ENCODE results near the gene EHF.
"Not testable (repeated sequence)": the region's sequence is repeated elsewhere in the genome, so short reads cannot be mapped to it uniquely, and the experiment has no call there.

EHF gene

GRCh38 chr11:34620820-34621792, at the start of gene EHF:
Gene EHF (plus strand): TSS chr11:34621093. CDS start chr11:34642631, 21,538 bp downstream.
- DNase-seq (ENCODE audit: low read depth in 2 of 2): no peak

GRCh38 chr11:34573537-34573936, 47.4 kb upstream of the EHF start:
- DNase-seq (ENCODE audit: low read depth in 2 of 2): no peak

DNA sequence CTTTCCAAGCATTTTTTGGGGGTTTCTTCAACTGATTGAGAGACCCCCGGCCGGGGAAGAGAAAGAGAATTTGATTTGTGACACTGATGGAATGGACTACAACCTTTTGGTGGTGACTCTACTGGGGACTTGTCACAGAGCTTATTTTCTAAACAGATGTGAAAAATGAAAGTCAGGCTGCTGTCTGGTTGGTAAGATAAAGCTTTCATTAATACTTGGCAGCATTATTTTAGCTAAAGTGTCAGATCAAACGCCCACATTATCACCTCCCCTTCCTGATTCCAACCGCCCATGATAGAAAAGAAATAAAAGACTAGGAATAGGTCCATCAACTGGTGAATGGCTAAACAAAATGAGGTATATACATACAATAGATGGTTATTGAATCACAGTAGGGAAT, 45.6 kb upstream of the EHF start:
- no peak for DNase-seq (ENCODE audit: low read depth in 2 of 2)

GRCh38 chr11:34575671-34576070, 45.2 kb upstream of the EHF start:
- no peak for DNase-seq (ENCODE audit: low read depth in 2 of 2)

DNA sequence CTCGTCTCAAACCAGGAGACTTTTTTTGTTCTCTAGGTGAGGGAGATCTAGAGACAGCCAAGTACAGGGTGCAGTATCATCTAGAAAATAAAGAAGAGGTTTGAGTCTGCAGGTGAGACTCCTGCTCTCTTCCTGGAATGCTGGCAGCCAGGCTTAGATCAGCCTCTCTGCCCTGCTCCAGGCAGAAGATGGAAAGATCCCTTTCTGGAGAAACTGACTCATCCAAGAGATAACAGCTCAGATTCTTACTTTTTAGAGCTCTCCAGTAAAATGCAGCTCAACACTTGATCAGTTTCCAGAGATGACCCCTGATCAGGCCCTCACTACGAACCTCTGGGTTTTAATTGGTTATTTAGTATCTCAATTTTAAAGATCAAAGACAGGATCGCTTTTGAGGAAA, 44.6 kb upstream of the EHF start:
- no peak for DNase-seq (ENCODE audit: low read depth in 2 of 2)

GRCh38 chr11:34583818-34584217, 37.1 kb upstream of the EHF start:
- no peak for DNase-seq (ENCODE audit: low read depth in 2 of 2)

GRCh38 chr11:34585304-34585734, 35.6 kb upstream of the EHF start:
- DNase-seq (ENCODE audit: low read depth in 2 of 2): no peak

DNA sequence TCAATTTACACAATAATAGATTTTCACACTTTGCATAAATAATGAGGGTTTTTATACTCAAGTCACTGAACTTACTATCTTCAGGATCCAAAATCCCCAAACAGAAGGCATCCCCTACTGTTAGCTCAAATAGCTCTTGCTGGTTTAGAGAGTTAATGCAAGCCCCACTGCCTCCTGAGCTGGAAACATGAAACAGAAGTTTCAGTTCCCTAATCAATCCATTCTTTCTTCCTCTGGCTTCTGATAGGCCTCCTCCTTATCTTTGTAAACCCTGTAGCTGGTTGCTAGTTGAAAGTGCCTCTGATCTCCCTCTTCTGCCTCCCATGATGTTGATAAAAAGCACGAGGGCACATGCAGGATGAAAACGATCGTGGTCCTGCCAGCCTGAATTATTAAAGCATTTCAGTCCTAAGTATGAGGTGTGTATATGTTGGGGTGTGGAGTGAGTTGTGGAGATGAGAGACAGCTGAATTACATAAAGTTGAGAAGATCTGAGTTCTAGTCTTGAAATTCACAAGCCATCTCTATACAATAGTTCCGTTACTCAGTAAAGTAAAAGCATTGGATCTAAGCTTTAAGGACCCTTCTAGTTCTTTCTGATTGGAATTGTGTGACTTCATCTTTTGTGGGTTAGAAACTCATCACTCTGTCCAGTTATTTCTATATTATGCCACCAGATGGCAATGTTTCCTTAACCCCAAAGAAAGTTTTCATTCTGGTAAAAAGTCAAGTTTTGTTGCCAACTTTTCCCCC, 35.0 kb upstream of the EHF start:
- DNase-seq (ENCODE audit: low read depth in 2 of 2): no peak

DNA sequence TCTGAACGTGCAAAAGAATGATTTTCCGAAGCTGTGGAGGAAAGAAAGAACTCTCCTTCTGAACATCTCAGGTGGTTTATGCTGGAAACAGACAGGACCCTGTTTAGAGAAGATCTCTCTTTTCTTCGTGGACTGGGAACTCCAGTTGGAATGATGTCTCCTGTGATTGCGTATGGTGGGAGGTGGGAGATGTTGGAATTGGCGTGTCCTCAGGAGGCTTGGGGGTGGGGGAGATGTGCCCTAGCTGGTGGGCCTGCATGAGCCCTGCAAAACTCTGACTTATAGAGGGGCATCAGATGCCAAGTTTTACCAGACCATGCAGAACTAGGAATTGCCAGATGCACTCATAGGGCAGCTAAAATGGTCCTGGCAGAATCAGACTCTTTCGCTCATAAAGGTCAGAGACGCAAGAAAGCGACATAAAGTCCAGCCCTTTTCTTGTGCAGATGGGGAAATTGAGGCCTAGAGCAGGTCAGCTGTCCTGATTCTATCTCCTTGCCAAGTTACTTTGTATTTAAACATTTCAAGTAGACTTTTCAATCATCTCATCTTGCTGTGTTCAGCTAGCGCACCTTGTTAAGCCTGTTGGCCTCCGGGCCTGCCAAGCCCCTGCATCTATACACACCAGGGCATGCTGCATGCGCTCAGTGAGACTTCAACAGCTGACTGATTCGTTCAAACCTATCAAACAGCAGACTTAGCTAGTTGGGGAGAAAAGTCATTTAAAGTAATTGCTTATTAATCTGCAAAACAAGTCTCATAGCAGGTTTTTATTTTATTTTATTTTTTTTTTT, 34.2 kb upstream of the EHF start:
- DNase-seq (ENCODE audit: low read depth in 2 of 2): no peak

DNA sequence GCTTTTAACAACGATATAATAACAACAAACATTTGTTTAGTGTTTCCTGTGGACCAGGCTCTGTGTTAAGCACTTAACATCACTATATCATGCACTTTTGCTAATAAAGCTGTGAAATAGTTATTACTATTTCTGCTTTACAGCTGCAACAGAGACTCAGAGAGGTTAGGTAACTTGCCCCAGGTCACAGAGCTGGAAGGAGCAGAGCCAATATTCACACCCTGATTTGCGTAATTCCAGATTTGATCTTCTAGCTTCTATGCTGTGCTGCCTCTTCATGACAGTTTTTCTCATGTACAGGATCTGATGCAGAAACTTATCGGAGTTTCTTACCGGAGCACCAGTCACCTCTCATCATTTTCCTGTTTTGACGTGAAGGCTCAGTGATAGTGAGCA, 33.6 kb upstream of the EHF start:
- no peak for DNase-seq (ENCODE audit: low read depth in 2 of 2)

DNA sequence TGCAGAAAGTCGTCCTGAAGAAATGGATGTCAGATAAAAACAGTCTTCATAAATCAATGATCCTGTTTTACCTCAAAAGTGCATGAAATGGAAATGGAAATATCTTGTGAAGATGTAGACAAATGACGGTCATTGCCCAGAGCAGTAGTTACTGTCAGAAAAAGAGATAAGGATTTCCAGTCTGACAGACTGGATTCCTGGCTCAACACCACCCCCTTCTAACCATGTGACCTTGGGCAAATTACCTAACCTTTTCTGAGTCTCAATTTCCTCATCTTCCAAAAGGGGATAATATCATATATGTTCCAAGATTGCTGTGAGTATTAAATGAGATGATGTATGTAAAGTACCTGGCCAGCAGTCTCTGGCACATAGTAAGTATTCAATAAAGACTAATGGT, 32.9 kb upstream of the EHF start:
- no peak for DNase-seq (ENCODE audit: low read depth in 2 of 2)

DNA sequence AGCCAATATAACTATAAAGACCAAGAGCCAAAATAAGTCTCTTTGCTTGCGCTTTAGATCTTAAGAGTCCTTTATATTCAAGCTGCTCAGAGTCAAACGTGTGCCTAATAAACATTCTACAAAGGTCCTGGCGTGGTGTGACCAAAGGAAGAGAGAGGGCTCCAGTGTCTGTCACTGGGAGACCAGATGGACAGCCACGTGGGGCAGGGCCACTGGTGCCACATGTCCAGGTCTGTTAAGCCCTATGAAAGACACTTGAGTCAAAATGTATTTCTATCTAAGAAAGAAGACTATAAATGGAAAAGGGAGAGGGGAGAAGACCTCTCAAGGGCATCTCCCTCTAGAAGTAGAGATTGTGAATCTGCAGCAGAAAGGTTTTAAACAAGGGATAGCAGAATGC, 32.2 kb upstream of the EHF start:
- no peak for DNase-seq (ENCODE audit: low read depth in 2 of 2)

DNA sequence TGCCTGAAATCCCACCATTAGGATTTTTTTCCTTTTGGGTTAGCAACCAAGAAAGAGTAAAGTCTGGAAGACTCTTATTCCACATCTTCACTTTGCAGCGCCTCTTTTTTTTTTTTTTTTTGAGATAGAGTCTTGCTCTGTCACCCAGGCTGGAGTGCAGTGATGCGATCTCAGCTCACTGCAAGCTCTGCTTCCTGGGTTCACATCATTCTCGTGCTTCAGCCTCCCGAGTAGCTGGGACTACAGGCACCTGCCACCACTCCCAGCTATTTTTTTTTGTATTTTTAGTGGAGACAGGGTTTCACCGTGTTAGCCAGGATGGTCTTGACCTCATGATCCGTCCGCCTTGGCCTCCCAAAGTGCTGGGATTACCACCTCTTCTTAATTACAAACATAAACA, 31.7 kb upstream of the EHF start:
- DNase-seq (ENCODE audit: low read depth in 2 of 2): not testable (repeated sequence)

DNA sequence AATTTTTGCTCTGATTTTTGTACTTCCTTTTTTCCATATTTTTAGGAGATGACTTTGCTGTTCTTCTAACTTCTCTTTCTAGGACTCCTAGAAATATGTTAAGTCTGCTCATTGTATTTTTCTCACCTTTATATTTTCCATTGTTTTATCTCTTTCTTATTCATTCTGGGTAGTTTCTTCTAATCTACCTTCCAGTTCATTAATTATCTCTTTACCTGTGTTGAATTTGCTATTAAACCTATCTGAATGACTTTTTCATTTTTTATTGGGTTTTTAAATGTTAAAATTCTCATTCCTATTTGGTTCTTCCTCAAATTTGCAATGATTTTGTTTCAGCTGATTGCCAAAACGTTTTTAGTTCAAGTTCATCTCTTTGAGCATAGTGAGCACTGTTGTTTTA, 27.8 kb upstream of the EHF start:
- DNase-seq (ENCODE audit: low read depth in 2 of 2): no peak

DNA sequence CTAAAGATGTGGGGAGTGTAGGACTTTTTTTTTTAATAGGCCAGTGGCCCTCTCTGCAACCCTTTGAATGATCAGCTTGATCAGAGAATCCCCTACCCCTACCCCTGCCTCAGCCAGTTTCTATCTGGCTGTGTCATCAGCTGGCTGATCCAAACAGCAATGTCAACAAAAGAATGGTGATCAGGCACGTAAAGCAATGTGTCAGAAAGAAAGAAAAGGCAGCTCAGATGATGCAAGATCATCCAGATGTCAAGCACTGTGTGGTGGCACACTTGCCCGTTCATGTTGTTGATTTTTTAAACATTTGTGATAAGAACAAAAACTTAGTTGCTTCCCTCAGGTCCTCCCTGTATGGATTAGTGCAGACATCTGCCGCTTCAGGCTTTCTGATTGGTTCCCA, 26.3 kb upstream of the EHF start:
- DNase-seq (ENCODE audit: low read depth in 2 of 2): no peak

DNA sequence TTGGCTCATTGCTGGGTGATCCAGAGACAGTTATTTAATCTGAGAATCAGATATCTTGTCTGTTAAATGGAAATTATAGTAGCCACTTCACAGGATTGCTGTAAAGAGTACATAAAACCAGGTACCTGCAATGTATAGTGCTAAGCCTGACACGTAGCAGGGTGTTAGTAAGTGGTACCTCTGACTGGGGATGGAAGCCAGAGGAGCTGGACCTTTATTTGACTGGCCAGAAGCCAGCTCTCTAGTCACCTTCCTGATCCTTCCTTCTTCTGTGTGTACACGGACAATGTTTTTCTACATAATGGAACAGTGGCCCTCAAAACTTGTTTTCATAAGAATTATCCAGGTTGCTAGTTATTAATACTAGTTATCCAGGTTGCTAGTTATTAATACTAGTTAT, 25.5 kb upstream of the EHF start:
- DNase-seq (ENCODE audit: low read depth in 2 of 2): no peak

DNA sequence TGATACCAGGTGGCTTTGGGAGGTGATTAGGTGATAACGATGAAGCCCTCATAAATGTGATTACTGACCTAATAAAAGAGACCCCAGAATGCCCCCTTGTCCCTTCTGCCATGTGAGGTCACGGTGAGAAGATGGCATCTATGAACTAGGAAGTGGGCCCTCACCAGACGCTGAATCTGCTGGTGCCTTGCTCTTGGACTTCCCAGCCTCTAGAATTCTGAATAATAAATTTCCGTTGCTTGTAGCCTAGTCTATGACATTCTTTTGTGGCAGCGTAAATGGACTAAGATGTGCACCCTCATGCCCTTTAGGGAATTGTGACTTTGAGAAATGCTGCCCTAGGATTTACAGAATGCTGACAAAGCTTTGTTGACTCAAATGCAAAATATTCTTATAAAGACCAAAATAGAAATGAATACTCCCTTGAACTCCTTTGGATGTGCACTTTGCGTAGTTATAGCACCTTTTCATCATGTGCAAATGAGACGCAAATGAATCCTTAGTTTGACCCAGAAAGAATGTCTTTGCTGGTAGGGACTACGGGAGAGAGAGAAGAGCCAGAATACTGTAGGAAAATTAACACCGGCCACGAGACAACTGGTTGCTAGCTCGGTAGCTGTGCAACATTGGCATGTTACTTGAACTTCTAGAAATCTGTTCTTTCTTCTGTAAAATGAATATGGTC, 24.8 kb upstream of the EHF start:
- DNase-seq (ENCODE audit: low read depth in 2 of 2): no peak

GRCh38 chr11:34599406-34599945, 21.4 kb upstream of the EHF start:
- DNase-seq (ENCODE audit: low read depth in 2 of 2): no peak

DNA sequence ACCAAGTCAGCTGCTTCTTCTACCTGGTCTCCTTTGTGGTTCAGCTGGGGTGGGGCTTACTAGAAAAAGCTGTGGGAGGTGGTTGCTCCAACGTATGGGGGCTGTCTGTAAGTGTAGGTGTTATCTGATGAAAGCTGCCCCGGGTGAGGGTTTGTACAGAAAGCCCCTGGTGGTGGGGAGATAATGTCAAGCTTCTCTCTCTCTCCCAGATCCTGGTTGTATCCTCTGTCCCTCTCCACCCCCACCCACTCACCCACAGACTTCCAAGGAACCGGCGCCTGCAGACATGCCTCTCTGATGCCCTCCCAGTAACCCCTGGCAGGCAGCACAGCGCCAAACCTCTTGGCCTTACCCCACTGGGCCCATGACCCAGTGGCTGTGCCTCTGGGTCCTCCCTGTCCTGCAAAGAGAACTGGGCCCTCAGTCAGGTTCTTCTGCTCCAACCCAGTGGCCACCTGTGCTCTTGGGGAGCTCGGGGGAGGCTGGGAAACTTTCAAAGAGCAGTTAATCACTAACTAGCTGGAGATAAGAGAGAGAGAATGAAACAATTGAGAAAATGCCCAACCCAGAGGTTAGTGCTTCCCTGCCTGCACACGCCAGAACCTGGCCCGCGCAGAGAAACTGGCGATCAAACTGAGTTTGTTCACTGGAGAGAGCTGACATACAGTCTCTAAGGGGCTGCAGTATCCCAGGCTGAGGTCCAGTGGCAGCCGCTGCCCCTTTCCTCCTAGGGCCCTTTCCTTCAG, 20.4 kb upstream of the EHF start:
- no peak for DNase-seq (ENCODE audit: low read depth in 2 of 2)

DNA sequence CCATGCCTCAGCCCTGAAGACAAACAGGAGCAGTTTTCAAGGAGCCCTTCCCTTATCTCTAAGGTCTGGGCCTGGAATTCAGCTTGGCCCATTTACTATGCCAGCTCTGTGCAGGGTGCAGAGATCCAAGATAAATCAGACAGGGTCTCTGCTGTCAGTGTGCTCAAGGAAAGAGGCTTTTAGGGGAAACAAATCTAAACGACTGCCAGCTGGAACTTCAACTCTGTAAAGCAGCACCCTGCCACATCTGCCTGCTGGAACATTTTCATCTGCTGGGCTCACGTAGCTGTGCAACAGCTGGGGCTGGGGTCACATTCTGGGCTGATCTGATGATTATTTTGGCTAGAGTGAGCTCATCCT, 19.8 kb upstream of the EHF start:
- no peak for DNase-seq (ENCODE audit: low read depth in 2 of 2)

DNA sequence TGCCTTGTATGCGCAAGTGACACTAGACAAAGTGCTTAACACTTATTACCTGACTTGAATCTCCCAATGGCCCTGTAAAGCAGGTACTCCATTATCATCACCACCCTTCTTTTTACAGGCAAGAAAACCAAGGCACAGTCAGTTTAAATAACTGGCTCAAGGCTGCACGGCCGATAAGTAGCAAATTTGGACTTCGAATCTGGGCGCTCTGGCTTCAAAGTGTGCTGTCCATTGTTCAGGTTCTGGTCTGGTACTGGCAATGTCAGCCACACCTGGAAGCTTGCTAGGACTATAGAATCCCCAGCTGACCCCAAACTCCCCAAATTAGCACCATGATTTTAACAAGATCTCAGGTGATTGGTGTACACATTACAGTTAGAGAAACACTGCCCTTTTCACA, 19.3 kb upstream of the EHF start:
- DNase-seq (ENCODE audit: low read depth in 2 of 2): no peak
